Hepatocyte (in vitro differentiated cells): ENCODE results near the gene MAMSTR. TPM values are rescaled to one million over a fixed set of nuclear protein-coding genes. Genes with fewer than 3 reads are reported as not detected.

Experiments
- DNase-seq: peaks from one replicate; pipeline ENCODE4 v3.0.0-alpha.2; 2016; ENCODE audit warnings: low spot score
- H2AFZ ChIP-seq: fragments of 200-600 bp; sonication (generic); 2 replicates; pipeline ENCODE4 v1.6.0; 2016; ENCODE audit warnings: antibody characterized with exemption, mild to moderate bottlenecking
- H3K27ac ChIP-seq: fragments of 200-600 bp; sonication (generic); 2 replicates; pipeline ENCODE4 v1.5.1; 2016; ENCODE audit warnings: mild to moderate bottlenecking
- H3K27me3 ChIP-seq: fragments of 200-600 bp; sonication (generic); 2 replicates; pipeline ENCODE4 v1.6.1; 2016
- H3K36me3 ChIP-seq: fragments of 200-600 bp; sonication (generic); replicated peaks from 2 replicates; pipeline ENCODE4 v1.5.1; 2016; ENCODE audit warnings: low read depth; ENCODE audit not compliant: insufficient read depth
- H3K4me1 ChIP-seq: fragments of 200-600 bp; sonication (generic); 2 replicates; pipeline ENCODE4 v1.5.1; 2016; ENCODE audit warnings: mild to moderate bottlenecking, moderate library complexity; ENCODE audit not compliant: insufficient read depth
- H3K4me2 ChIP-seq: fragments of 200-600 bp; sonication (generic); 2 replicates; pipeline ENCODE4 v1.6.0; 2016
- H3K4me3 ChIP-seq: fragments of 200-600 bp; sonication (generic); 2 replicates; pipeline ENCODE4 v1.5.1; 2016; ENCODE audit warnings: mild to moderate bottlenecking
- H3K79me2 ChIP-seq: fragments of 200-600 bp; sonication (generic); 2 replicates; pipeline ENCODE4 v1.6.0; 2017; ENCODE audit warnings: mild to moderate bottlenecking
- H3K9me2 ChIP-seq: fragments of 200-600 bp; sonication (generic); replicated peaks from 2 replicates; pipeline ENCODE4 v1.6.0; 2017; ENCODE audit warnings: mild to moderate bottlenecking; ENCODE audit not compliant: insufficient read depth
- H3K9me3 ChIP-seq: fragments of 200-600 bp; sonication (generic); 2 replicates; pipeline ENCODE4 v1.5.1; 2016; ENCODE audit warnings: low read depth, mild to moderate bottlenecking
- H4K20me1 ChIP-seq: fragments of 200-600 bp; sonication (generic); 2 replicates; pipeline ENCODE4 v1.6.0; 2016; ENCODE audit warnings: mild to moderate bottlenecking; ENCODE audit not compliant: insufficient read depth, poor library complexity, severe bottlenecking
- EZH2 ChIP-seq: fragments of 200-600 bp; sonication (generic); IDR thresholded peaks from 2 replicates; pipeline ENCODE4 v1.6.1; 2016; ENCODE audit warnings: antibody characterized with exemption, mild to moderate bottlenecking, borderline replicate concordance
- EZH2phosphoT487 ChIP-seq: fragments of 200-600 bp; sonication (generic); IDR thresholded peaks from one replicate; pipeline ENCODE4 v1.6.1; 2018; ENCODE audit warnings: antibody characterized with exemption, mild to moderate bottlenecking, low read depth, moderate library complexity; ENCODE audit not compliant: unreplicated experiment, severe bottlenecking
- WGBS: methylation state at CpG from one replicate; pipeline ENCODE4 v1.1.6; 2016; ENCODE audit warnings: low lambda C conversion rate; ENCODE audit errors: missing lambda C conversion rate; 5-methylcytosine and 5-hydroxymethylcytosine counted together
- polyA plus RNA-seq: library from polyadenylated mRNA; unstranded; fragments of >200 nt; fragmentation: Nextera tagmentation; extraction: Ambion mirVana; gene quantifications from 2 replicates; pipeline ENCODE4 v1.2.1, GENCODE V29; 2016
- total RNA-seq: library from RNA; depleted of rRNA; stranded (reverse); fragments of >200 nt; gene quantifications from 2 replicates; pipeline ENCODE4 v1.2.3, GENCODE V29; 2014
- TF ChIP-seq, protein P1 (sequence below): fragments of 200-600 bp; sonication (generic); IDR thresholded peaks from 2 replicates; pipeline ENCODE4 v1.5.1; 2016; ENCODE audit warnings: antibody characterized with exemption, mild to moderate bottlenecking; ENCODE audit not compliant: poor library complexity

The MAMSTR gene
- total and polyA plus RNA-seq, 2 experiments from 2014 or later, result 2.3 to 5.2 TPM

GRCh38 chr19:48756686-48757085 is 37.2 kb upstream of the MAMSTR start:
- H3K9me2 ChIP-seq, result no peaks in the 10 kb centered on the region

DNA sequence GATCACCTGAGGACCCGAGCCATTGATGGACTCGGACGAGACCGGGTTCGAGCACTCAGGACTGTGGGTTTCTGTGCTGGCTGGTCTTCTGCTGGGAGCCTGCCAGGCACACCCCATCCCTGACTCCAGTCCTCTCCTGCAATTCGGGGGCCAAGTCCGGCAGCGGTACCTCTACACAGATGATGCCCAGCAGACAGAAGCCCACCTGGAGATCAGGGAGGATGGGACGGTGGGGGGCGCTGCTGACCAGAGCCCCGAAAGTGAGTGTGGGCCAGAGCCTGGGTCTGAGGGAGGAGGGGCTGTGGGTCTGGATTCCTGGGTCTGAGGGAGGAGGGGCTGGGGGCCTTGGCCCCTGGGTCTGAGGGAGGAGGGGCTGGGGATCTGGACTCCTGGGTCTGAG is 36.7 kb upstream of the MAMSTR start:
- peaks cover 18% of the 10 kb centered on the region for H3K27me3 ChIP-seq
- H2AFZ ChIP-seq, result no peak overlapping the region
- H3K4me2 ChIP-seq, result no peak overlapping the region
- H3K4me3 ChIP-seq, result no peak overlapping the region
- H3K9me3 ChIP-seq, result no peaks in the 10 kb centered on the region
- no peaks in the 10 kb centered on the region for H3K79me2 ChIP-seq
- H4K20me1 ChIP-seq, result no peaks in the 10 kb centered on the region
- no peak overlapping the region for H3K27ac ChIP-seq
- peaks cover 7% of the 10 kb centered on the region for H3K4me1 ChIP-seq
- DNase-seq, result no peak
- TF ChIP-seq EZH2phosphoT487 (no peak), EZH2 (no peak)
- TF ChIP-seq, protein P1, sequence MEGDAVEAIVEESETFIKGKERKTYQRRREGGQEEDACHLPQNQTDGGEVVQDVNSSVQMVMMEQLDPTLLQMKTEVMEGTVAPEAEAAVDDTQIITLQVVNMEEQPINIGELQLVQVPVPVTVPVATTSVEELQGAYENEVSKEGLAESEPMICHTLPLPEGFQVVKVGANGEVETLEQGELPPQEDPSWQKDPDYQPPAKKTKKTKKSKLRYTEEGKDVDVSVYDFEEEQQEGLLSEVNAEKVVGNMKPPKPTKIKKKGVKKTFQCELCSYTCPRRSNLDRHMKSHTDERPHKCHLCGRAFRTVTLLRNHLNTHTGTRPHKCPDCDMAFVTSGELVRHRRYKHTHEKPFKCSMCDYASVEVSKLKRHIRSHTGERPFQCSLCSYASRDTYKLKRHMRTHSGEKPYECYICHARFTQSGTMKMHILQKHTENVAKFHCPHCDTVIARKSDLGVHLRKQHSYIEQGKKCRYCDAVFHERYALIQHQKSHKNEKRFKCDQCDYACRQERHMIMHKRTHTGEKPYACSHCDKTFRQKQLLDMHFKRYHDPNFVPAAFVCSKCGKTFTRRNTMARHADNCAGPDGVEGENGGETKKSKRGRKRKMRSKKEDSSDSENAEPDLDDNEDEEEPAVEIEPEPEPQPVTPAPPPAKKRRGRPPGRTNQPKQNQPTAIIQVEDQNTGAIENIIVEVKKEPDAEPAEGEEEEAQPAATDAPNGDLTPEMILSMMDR, result no peak
- no peaks in the 10 kb centered on the region for H3K9me2 ChIP-seq
- H3K36me3 ChIP-seq, result no peaks in the 10 kb centered on the region
- 93% methylated on average over 11 of the region's 11 CpGs for WGBS

More at GRCh38 chr19:48756686-48757085, 37.2 kb upstream of the MAMSTR start:
- peaks cover 18% of the 10 kb centered on the region for H3K27me3 ChIP-seq
- no peaks in the 10 kb centered on the region for H3K36me3 ChIP-seq
- H3K4me2 ChIP-seq, result no peak overlapping the region
- H4K20me1 ChIP-seq, result no peaks in the 10 kb centered on the region
- H3K4me1 ChIP-seq, result peaks cover 7% of the 10 kb centered on the region
- TF ChIP-seq, protein P1, result no peak
- TF ChIP-seq EZH2phosphoT487 (no peak), EZH2 (no peak)
- no peak for DNase-seq
- H3K4me3 ChIP-seq, result no peak overlapping the region
- H3K9me3 ChIP-seq, result no peaks in the 10 kb centered on the region
- no peaks in the 10 kb centered on the region for H3K79me2 ChIP-seq
- 93% methylated on average over 9 of the region's 9 CpGs for WGBS
- no peak overlapping the region for H2AFZ ChIP-seq
- no peak overlapping the region for H3K27ac ChIP-seq

GRCh38 chr19:48755787-48756186 is 36.3 kb upstream of the MAMSTR start:
- H2AFZ ChIP-seq, result no peak overlapping the region
- peaks cover 14% of the 10 kb centered on the region for H3K27me3 ChIP-seq
- H3K9me2 ChIP-seq, result no peaks in the 10 kb centered on the region
- TF ChIP-seq EZH2 (no peak), EZH2phosphoT487 (no peak)
- TF ChIP-seq, protein P1, result no peak
- H3K4me2 ChIP-seq, result no peak overlapping the region
- no peaks in the 10 kb centered on the region for H3K9me3 ChIP-seq
- no peaks in the 10 kb centered on the region for H3K79me2 ChIP-seq
- peaks cover 7% of the 10 kb centered on the region for H3K4me1 ChIP-seq
- DNase-seq, result no peak
- no peak overlapping the region for H3K27ac ChIP-seq
- no peaks in the 10 kb centered on the region for H3K36me3 ChIP-seq
- 89% methylated on average over 5 of the region's 5 CpGs for WGBS
- no peaks in the 10 kb centered on the region for H4K20me1 ChIP-seq
- no peak overlapping the region for H3K4me3 ChIP-seq
